Neural progenitor cell (in vitro differentiated cells): ENCODE results near the gene ZHX3.

Source experiments
- EZH2 ChIP-seq: fragments of 200-600 bp; sonication (generic); IDR thresholded peaks from 2 replicates; pipeline ENCODE4 v1.6.1; 2017; ENCODE audit warnings: antibody characterized with exemption, mild to moderate bottlenecking, moderate library complexity
- EZH2phosphoT487 ChIP-seq: fragments of 200-600 bp; sonication (generic); IDR thresholded peaks from 2 replicates; pipeline ENCODE4 v1.6.1; 2017; ENCODE audit warnings: antibody characterized with exemption
- TF ChIP-seq, protein P1 (sequence below): fragments of 200-600 bp; sonication (generic); IDR thresholded peaks from 2 replicates; pipeline ENCODE4 v1.5.1; 2017; ENCODE audit warnings: antibody characterized with exemption, mild to moderate bottlenecking

DNA sequence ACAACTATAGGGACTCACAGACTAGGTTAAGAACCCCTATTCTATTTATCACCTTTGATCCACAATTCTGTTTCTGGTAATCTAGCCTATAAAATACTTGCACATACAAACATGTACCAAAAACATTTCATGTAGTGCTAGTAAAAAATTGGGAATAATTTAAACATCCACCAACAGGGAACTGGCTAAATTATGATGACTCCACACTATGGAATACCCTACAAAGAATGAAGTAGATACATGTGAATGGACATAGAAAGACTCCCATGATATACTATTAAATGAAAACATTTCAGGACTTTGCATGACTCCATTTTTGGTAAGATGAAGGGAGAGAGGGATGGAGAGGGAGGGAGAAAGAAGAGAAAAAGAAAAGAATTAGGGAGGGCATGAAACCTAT, 58.2 kb downstream of the ZHX3 start:
- TF ChIP-seq, protein P1, sequence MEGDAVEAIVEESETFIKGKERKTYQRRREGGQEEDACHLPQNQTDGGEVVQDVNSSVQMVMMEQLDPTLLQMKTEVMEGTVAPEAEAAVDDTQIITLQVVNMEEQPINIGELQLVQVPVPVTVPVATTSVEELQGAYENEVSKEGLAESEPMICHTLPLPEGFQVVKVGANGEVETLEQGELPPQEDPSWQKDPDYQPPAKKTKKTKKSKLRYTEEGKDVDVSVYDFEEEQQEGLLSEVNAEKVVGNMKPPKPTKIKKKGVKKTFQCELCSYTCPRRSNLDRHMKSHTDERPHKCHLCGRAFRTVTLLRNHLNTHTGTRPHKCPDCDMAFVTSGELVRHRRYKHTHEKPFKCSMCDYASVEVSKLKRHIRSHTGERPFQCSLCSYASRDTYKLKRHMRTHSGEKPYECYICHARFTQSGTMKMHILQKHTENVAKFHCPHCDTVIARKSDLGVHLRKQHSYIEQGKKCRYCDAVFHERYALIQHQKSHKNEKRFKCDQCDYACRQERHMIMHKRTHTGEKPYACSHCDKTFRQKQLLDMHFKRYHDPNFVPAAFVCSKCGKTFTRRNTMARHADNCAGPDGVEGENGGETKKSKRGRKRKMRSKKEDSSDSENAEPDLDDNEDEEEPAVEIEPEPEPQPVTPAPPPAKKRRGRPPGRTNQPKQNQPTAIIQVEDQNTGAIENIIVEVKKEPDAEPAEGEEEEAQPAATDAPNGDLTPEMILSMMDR, result no peak
- TF ChIP-seq EZH2 (no peak), EZH2phosphoT487 (no peak)
